SK-N-SH (cell line): Measurements from ENCODE around the gene SP4.
"Not testable (repeated sequence)": the region's sequence is repeated elsewhere in the genome, so short reads cannot be mapped to it uniquely, and the experiment has no call there.

Experiments used
- CHD2 ChIP-seq: fragments of 150-350 bp; IDR thresholded peaks from 2 replicates; pipeline ENCODE4 v1.6.1; 2018; ENCODE audit warnings: low read length; ENCODE audit not compliant: partially characterized antibody
- EP300 ChIP-seq, 2 experiments: IDR thresholded peaks; 2 replicates each; pipeline versions ENCODE4 v1.4.0 to v1.6.1; 2012; ENCODE audit warnings: borderline replicate concordance in 1 of 2, low read depth in 1 of 2, low read length in 1 of 2
- GABPA ChIP-seq: IDR thresholded peaks from 2 replicates; pipeline ENCODE4 v1.4.0; 2012; ENCODE audit warnings: low read depth, mild to moderate bottlenecking
- REST ChIP-seq: IDR thresholded peaks from 2 replicates; pipeline ENCODE4 v1.6.1; 2012; ENCODE audit warnings: mild to moderate bottlenecking, low read depth, low read length, moderate library complexity
- RFX5 ChIP-seq: IDR thresholded peaks from 2 replicates; pipeline ENCODE4 v1.6.1; 2012; ENCODE audit warnings: mild to moderate bottlenecking, improper control_type of control experiment, low read length
- YY1 ChIP-seq: IDR thresholded peaks from 2 replicates; pipeline ENCODE4 v1.4.0; 2012; ENCODE audit warnings: low read depth, mild to moderate bottlenecking
- TF ChIP-seq, protein P1 (sequence below): fragments of 200-600 bp; sonication (generic); IDR thresholded peaks from 2 replicates; pipeline ENCODE4 v1.6.1; 2017; ENCODE audit warnings: antibody characterized with exemption, mild to moderate bottlenecking, moderate library complexity

DNA sequence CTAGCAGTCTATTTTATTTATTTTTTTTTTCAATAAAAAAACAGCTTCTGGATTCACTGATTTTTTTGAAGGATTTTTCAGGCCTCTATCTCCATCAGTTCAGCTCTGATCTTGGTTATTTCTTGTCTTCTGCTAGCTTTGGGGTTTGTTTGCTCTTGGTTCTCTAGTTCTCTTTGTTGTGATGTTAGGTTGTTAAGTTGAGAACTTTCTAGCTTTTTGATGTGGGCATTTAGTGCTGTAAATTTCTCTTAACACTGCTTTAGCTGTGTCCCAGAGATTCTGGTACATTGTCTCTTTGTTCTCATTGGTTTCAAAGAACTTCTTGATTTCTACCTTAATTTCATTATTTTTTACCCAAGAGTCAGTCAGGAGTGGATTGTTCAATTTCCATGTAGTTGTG, 105.8 kb downstream of the SP4 start:
- TF ChIP-seq, protein P1, sequence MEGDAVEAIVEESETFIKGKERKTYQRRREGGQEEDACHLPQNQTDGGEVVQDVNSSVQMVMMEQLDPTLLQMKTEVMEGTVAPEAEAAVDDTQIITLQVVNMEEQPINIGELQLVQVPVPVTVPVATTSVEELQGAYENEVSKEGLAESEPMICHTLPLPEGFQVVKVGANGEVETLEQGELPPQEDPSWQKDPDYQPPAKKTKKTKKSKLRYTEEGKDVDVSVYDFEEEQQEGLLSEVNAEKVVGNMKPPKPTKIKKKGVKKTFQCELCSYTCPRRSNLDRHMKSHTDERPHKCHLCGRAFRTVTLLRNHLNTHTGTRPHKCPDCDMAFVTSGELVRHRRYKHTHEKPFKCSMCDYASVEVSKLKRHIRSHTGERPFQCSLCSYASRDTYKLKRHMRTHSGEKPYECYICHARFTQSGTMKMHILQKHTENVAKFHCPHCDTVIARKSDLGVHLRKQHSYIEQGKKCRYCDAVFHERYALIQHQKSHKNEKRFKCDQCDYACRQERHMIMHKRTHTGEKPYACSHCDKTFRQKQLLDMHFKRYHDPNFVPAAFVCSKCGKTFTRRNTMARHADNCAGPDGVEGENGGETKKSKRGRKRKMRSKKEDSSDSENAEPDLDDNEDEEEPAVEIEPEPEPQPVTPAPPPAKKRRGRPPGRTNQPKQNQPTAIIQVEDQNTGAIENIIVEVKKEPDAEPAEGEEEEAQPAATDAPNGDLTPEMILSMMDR: not testable (repeated sequence)
- not testable (repeated sequence) for TF ChIP-seq EP300 (IDR thresholded peaks at IDR 0.05; ENCODE audit: borderline replicate concordance in 1 of 2, low read depth in 1 of 2, low read length in 1 of 2); RFX5; REST; YY1; GABPA; CHD2
